Thoracic aorta (tissue), 2 donors: ENCODE results near the gene CRACR2A. TPM values are rescaled to one million over a fixed set of nuclear protein-coding genes. Genes with fewer than 3 reads are reported as not detected.

Source experiments
- ATAC-seq: fragments of 150-250 bp; one replicate; pipeline ENCODE4 v1.8.0; 2017; ENCODE audit warnings: low read depth; ENCODE audit not compliant: insufficient number of reproducible peaks, low FRiP score
- DNase-seq: peaks from one replicate; pipeline ENCODE4 v3.0.0-alpha.2; 2020; ENCODE audit warnings: low spot score
- H3K27ac ChIP-seq, 2 donors: fragments of 200-600 bp; sonication (generic); 1 replicate in 1 of 2; 2 replicates in 1 of 2; pipeline ENCODE4 v1.5.1; 2016; ENCODE audit warnings: mild to moderate bottlenecking in 2 of 2, moderate library complexity in 2 of 2
- H3K27me3 ChIP-seq: fragments of 200-600 bp; sonication (generic); replicated peaks from 2 replicates; pipeline ENCODE4 v1.6.0; 2016; ENCODE audit warnings: mild to moderate bottlenecking; ENCODE audit not compliant: insufficient read depth
- H3K36me3 ChIP-seq: fragments of 200-600 bp; sonication (generic); one replicate; pipeline ENCODE4 v1.5.1; 2016
- H3K4me1 ChIP-seq, 2 donors: fragments of 200-600 bp; sonication (generic); 1 replicate in 1 of 2; 2 replicates in 1 of 2; pipeline versions ENCODE4 v1.5.1 to v1.6.0; 2016; ENCODE audit warnings: low read depth in 2 of 2, mild to moderate bottlenecking in 1 of 2; ENCODE audit not compliant: control insufficient read depth in 1 of 2
- H3K4me3 ChIP-seq: fragments of 200-600 bp; sonication (generic); 2 replicates; pipeline ENCODE4 v1.5.1; 2016; ENCODE audit warnings: mild to moderate bottlenecking
- H3K9me3 ChIP-seq: fragments of 200-600 bp; sonication (generic); 2 replicates; pipeline ENCODE4 v1.5.1; 2016
- total RNA-seq, 2 donors: library from RNA; depleted of rRNA; stranded (reverse); fragments of >200 nt; gene quantifications; one replicate each; pipeline versions ENCODE4 v1.1.0 to v1.2.3, GENCODE V29; 2016
- TF ChIP-seq, protein P1 (sequence below): fragments of 200-600 bp; sonication (generic); IDR thresholded peaks from one replicate; pipeline ENCODE4 v1.5.1; 2019; ENCODE audit warnings: antibody characterized with exemption

CRACR2A gene
- total RNA-seq, 2 donors from 2014 or later, result 2.2 to 2.7 TPM

DNA sequence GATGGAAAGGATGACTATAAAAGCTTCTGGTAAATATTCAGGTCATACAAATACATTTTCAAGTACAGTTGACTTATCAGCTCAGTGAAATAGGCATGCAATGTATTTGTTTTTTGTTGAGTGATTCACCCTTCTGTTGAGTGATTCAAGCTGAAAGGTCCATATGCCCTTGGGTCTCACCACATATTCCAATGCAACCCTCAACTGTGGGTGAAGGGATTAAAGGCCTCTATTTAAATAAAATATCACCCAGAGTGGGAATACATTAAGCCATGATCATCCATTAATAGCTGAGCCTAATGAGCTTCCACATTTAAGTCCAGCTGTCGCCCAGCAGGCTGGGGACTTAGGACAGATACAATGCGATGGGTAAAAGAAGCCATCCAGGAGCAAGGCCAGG, 120.2 kb downstream of the CRACR2A start:
- H3K9me3 ChIP-seq, result no peaks in the 10 kb centered on the region
- H3K27ac ChIP-seq, result no peak overlapping the region
- ATAC-seq, result no peak
- H3K27me3 ChIP-seq, result no peaks in the 10 kb centered on the region
- DNase-seq, result no peak
- no peak overlapping the region for H3K4me3 ChIP-seq
- TF ChIP-seq, protein P1, sequence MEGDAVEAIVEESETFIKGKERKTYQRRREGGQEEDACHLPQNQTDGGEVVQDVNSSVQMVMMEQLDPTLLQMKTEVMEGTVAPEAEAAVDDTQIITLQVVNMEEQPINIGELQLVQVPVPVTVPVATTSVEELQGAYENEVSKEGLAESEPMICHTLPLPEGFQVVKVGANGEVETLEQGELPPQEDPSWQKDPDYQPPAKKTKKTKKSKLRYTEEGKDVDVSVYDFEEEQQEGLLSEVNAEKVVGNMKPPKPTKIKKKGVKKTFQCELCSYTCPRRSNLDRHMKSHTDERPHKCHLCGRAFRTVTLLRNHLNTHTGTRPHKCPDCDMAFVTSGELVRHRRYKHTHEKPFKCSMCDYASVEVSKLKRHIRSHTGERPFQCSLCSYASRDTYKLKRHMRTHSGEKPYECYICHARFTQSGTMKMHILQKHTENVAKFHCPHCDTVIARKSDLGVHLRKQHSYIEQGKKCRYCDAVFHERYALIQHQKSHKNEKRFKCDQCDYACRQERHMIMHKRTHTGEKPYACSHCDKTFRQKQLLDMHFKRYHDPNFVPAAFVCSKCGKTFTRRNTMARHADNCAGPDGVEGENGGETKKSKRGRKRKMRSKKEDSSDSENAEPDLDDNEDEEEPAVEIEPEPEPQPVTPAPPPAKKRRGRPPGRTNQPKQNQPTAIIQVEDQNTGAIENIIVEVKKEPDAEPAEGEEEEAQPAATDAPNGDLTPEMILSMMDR, result no peak
- H3K4me1 ChIP-seq, result no peaks in the 10 kb centered on the region
- H3K36me3 ChIP-seq, result no peaks in the 10 kb centered on the region

DNA sequence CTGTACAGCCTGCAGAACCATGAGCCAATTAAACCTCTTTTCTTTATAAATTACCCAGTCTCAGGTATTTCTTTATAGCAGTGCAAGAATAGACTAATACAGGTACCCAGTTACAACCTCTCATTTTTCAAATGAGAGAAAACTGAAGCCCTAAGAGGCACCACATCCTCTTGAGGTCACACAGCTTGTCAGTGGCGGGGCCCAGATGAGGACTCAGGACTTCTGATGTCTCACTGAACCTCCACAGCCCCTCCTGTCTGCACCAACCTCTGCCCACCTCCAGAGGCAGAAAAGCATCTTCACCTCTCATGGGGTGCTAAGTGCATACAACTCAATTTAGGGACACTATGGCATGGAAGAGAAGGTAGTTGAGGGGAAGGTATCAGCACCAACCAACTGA, 120.7 kb downstream of the CRACR2A start:
- TF ChIP-seq, protein P1, result no peak
- no peaks in the 10 kb centered on the region for H3K36me3 ChIP-seq
- no peak overlapping the region for H3K27ac ChIP-seq
- no peaks in the 10 kb centered on the region for H3K9me3 ChIP-seq
- no peaks in the 10 kb centered on the region for H3K27me3 ChIP-seq
- DNase-seq (no peak), ATAC-seq (no peak)
- H3K4me1 ChIP-seq, result no peaks in the 10 kb centered on the region
- no peak overlapping the region for H3K4me3 ChIP-seq

DNA sequence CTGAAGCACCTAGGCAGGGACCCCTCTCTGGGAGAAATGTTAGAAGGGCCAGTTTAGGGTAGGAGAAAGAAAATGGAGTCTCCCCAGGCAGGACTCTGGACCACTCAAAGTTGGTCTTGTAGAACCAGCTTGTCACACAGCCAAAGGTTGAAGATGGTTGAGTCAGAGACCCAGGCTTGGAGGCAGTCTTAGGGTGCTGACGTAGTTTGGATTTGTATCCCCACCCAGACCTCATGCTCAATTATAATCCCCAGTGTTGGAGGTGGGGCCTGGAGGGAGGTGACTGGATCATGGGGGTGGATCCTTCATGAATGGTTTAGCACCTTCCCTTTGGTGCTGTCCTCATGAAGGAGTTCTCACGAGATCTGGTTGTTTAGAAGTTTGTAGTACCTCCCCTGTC, 121.2 kb downstream of the CRACR2A start:
- Histone ChIP-seq H3K9me3 (no peaks in the 10 kb centered on the region), H3K27me3 (no peaks in the 10 kb centered on the region), H3K36me3 (no peaks in the 10 kb centered on the region), H3K4me3 (no peak overlapping the region), H3K27ac (no peak overlapping the region), H3K4me1 (no peaks in the 10 kb centered on the region)
- TF ChIP-seq, protein P1, result no peak
- ATAC-seq (no peak), DNase-seq (no peak)

DNA sequence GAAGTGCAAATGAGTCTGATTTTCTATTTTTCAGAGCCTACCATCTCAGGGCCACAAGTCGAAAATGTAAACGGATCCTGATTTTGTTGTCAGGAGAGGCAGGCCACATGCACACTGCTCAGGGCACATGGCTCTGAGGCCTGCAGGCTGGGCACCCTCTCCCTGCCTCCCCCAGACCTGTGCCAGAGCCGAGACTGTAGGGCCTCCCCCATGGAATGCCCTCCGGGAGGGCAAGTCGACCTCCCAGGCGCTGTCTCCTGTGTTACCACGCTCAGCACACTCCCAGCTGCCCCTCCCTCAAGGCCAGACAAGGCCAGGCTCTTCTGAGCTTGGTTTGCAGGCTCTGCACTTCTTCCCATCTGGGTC, 121.7 kb downstream of the CRACR2A start:
- Histone ChIP-seq H3K36me3 (no peaks in the 10 kb centered on the region), H3K27me3 (no peaks in the 10 kb centered on the region), H3K4me1 (no peaks in the 10 kb centered on the region), H3K27ac (no peak overlapping the region), H3K9me3 (no peaks in the 10 kb centered on the region), H3K4me3 (no peak overlapping the region)
- TF ChIP-seq, protein P1, result no peak
- no peak for DNase-seq
- ATAC-seq, result no peak

DNA sequence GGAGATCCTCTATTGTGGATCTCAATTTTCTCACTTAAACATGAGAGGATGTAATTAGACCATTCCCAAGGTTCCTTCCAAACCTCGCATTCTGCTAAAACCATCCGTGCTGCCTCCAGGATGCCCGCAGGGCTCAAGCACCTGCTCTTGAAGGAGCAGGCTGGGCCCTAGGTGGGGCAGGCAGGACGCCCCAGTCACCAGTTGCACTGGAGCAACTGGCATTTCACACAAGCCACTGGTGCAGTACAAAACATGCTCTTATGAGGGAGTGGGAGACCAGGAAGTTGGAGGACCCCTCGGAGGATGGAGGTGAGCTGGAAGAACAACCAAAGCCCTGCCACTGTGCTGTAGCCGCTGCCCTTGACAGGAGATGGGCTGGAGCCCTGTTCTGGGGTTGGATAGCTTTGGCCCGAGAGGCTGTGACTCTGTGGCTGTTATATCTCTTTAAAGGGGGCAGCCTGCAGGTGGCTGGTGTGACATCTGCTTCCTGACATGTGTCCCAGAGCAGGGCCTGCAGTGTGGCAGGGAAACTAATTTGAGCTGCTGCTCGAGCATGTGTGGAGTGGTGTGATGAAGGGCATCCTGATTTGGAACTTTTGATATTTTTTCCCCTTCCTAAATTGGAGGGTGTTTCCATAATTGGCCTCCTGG, 122.2 kb downstream of the CRACR2A start:
- H3K27ac ChIP-seq, result no peak overlapping the region
- no peak for ATAC-seq
- H3K36me3 ChIP-seq, result no peaks in the 10 kb centered on the region
- H3K9me3 ChIP-seq, result no peaks in the 10 kb centered on the region
- TF ChIP-seq, protein P1, result no peak
- H3K4me3 ChIP-seq, result no peak overlapping the region
- H3K27me3 ChIP-seq, result no peaks in the 10 kb centered on the region
- H3K4me1 ChIP-seq, result no peaks in the 10 kb centered on the region
- no peak for DNase-seq
